Gastroesophageal sphincter (tissue), 3 donors: Measurements from ENCODE around the gene THSD4.

Experiments used
- CTCF ChIP-seq, 4 experiments: fragments of 200-600 bp in 2 of 4; fragments of 450-650 bp in 2 of 4; sonication (generic) in 1 of 4; IDR thresholded peaks; one replicate each; pipeline ENCODE4 v1.5.1; 2017 to 2019; ENCODE audit warnings: antibody characterized with exemption in 4 of 4, mild to moderate bottlenecking in 2 of 4, moderate library complexity in 2 of 4
- POLR2A ChIP-seq, 2 donors: fragments of 450-650 bp; IDR thresholded peaks; one replicate each; pipeline ENCODE4 v1.6.1; 2017; ENCODE audit warnings: antibody characterized with exemption in 2 of 2, mild to moderate bottlenecking in 2 of 2, moderate library complexity in 1 of 2
- POLR2AphosphoS5 ChIP-seq: sonication (generic); formaldehyde crosslinking; IDR thresholded peaks from one replicate; pipeline ENCODE4 v1.6.1; 2017; ENCODE audit warnings: antibody characterized with exemption

DNA sequence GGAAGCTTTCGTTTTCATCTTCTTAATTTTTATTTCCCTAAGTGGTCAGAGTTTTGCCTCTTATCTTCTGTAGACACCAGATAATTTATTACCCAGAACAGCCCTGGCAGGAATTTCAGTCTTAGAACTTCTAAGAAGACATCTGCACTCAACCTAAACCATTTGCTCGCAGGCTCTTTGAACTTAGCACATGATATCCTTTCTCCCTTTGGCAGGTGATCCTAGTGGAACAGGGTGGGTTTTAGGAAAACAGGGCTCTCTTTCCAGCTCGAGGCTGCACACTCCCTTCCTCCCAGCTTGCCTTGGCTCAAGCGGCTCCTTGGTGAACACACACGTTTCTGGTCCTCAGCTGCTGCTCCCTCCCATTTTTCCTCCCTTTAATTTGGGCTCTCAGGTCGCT lies 116.5 kb downstream of the THSD4 start:
- TF ChIP-seq CTCF (IDR thresholded peaks at IDR 0.05) (no peak), POLR2AphosphoS5 (no peak), POLR2A (IDR thresholded peaks at IDR 0.05) (no peak)
